ENCODE data around the gene PRAME.
"Not testable (repeated sequence)": the region's sequence is repeated elsewhere in the genome, so short reads cannot be mapped to it uniquely, and the experiment has no call there.

The PRAME gene

GRCh38 chr22:22553141-22553540, 5.9 kb downstream of the PRAME start:
- in situ Hi-C loops (cut with MboI; ENCODE audit: low sequenced_read_pairs), result no loop called here

DNA sequence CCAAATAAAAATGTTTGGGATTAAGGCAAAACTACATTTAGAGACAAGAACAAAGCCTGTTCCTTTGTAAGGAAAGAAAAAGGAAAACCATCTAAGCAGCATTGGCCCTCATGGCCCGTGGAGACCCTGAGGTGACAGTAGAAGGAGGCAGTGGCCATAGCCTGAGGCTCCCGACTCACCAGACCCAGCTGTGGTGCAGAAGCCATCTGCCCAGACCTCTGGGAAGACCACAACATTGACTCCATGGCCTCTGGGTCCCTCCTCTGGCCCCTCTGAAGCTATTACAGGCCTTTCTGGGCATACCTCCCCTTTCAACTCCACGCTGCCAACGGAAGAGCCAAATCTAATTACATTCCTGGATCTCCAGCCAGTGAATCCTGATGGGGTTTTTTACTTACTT, 6.4 kb downstream of the PRAME start:
- in situ Hi-C loops (cut with MboI; ENCODE audit: low sequenced_read_pairs), result no loop called here

DNA sequence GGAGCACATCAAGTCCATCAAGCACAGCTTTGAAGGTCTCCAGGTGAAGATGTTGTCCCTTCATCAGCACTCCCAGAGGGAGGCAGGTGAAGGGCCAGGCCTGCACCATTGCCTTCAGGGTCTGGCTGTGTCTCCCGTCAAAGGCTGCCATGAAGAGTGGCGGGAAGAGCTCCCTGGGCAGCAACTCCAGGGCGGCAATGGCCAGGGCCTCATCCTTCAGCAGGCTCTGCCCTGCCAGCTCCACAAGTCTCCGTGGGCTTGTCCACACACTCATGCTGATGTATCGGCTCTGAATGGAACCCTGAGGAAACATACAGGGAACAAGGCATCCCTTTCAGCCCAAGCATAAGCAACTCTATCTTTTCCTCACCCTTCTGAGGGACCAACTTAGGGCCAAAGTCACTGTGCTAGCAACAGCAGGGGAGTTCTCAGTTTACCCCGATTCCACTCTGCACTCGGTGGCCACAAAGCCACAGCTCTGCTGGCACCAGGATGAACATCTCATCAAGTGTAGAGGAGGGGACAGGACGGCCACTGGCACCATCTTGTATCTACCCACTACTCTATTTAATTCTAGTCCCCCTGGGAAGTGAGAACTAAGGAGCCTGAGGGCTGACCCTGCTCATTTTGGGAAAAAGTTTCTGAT, 8.2 kb downstream of the PRAME start:
- in situ Hi-C loops (cut with MboI; ENCODE audit: low sequenced_read_pairs), result no loop called here

- in situ Hi-C loops (cut with MboI; ENCODE audit: low sequenced_read_pairs), result no loop called here
These were observed 10.2 kb downstream of the PRAME start for GRCh38 chr22:22548910-22549309.

DNA sequence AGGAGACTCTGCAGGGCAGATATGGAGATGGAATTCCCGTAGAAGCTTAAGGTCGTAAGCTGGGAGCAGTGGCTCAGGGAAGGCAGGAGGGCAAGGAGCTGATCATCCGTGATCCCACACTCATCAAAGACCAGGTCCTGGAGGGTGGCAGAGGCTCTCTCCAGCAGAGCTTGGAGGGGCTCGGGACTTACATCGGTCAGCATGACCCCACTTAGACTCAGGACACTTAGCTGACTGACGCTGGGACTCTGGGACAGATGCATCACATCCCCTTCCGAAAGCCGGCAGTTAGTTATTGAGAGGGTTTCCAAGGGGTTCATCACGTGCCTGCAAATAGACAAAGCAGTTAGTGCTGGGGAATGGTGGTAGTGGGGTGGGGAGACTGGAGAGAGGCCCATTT, 10.7 kb downstream of the PRAME start:
- in situ Hi-C loops (cut with MboI; ENCODE audit: low sequenced_read_pairs), result no loop called here

GRCh38 chr22:22547692-22548300, 11.3 kb downstream of the PRAME start:
- in situ Hi-C loops (cut with MboI; ENCODE audit: low sequenced_read_pairs), result no loop called here

DNA sequence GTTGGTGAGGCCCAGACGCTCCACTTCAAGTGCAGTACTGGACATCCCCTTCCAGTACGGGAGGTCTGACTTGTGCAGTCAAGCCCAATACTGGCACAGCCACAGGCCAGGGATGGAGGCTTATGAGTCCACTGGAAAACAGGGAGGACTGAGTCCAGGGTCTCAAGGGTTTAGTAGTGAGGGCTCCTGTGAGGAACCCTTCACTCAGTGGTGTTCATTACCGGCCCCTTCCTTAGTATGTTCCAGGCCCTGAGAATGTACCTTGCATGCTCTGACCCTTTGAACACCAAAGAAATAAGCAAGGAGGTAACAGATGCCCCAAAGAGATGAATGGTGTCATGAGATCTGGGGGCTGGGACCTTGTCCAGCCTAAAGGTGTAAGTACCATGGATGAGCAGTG, 11.8 kb downstream of the PRAME start:
- in situ Hi-C loops (cut with MboI; ENCODE audit: low sequenced_read_pairs), result no loop called here

DNA sequence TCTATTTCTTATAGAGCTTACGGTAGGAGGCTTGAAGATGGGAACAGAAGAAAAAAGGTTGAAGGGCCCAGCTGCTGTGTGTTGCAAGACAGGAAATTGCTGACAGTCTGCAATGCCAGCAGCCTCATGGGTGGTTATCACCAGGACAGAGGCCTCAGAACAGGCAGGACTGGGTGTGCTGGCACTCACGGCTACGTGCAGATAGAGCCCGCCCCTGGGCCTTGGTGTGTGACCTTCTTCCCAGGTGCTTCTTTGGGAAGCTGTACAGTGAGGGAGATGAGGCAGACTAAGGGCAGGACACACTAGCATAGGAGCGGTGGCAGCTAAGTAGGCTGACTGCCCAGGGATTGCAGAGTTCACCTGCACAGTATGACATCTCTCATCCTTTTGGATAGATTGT, 12.6 kb downstream of the PRAME start:
- in situ Hi-C loops (cut with MboI; ENCODE audit: low sequenced_read_pairs), result no loop called here

- in situ Hi-C loops (cut with MboI; ENCODE audit: low sequenced_read_pairs), result no loop called here
These were observed 14.0 kb downstream of the PRAME start for GRCh38 chr22:22545084-22545483.

- in situ Hi-C loops (cut with MboI; ENCODE audit: low sequenced_read_pairs), result no loop called here
These were observed 20.7 kb downstream of the PRAME start for GRCh38 chr22:22538226-22538989.

GRCh38 chr22:22536916-22537315, 22.1 kb downstream of the PRAME start:
- in situ Hi-C loops (cut with MboI; ENCODE audit: low sequenced_read_pairs), result no loop called here

GRCh38 chr22:22536515-22536914, 22.6 kb downstream of the PRAME start:
- in situ Hi-C loops (cut with MboI; ENCODE audit: low sequenced_read_pairs), result no loop called here

GRCh38 chr22:22535662-22536061, 23.4 kb downstream of the PRAME start:
- in situ Hi-C loops (cut with MboI; ENCODE audit: low sequenced_read_pairs), result no loop called here

DNA sequence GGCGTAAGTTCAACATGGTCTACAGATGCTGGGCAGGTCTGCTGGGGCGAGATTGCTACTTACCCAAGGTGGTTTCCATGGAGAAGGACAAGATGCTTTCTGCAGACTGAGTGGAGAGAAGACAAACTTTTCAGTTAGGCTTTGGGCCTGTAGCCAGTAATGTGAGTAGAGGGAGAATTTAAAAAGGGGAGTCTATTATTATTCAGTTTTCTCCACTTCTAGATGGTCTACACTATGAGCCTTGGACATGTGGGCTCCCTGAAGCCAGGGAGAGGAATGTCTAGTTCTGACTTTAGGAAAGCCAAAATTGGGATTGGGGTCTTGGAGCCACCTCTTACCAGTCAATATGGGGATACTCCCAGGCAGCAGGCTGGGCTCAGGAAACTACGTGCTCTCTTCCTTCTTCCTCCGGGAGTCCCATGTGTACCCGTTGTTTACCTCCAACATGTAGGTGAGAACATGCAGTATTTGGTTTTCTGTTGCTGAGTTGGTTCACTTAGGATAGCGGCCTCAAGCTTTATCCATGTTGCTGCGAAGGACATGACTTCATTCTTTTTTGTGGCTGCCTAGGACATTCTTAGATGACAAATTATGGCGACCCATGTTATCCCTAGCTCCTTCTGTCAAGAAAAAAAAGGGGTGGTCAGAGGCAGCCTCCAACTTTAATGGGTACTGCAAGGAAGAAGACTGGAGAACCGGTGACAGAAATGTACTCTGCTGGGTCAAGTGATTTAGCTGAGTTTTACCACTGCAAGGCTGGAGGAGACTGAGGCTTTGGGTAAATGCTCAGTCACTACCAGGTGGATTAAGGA, 24.3 kb downstream of the PRAME start:
- in situ Hi-C loops (cut with MboI; ENCODE audit: low sequenced_read_pairs), result no loop called here

GRCh38 chr22:22533863-22534262, 25.2 kb downstream of the PRAME start:
- in situ Hi-C loops (cut with MboI; ENCODE audit: low sequenced_read_pairs), result no loop called here

DNA sequence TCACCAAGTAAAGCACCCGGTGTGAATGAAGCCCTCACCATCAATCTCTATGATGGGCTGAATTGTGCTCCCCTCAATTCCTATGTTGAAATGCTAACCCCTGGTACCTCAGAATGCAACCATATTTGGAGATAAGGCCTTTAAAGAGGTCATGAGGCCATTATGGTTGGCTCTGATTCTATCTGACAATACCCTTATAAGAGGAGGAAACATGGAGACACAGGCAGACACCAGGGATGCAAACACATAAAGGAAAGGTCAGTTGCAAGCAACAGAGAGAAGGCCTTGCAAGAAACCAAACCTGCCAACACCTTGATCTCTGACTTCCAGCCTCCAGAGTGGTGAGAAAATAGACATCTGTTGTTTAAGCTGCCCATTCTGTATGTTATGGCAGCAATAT, 25.6 kb downstream of the PRAME start:
- in situ Hi-C loops (cut with MboI; ENCODE audit: low sequenced_read_pairs), result no loop called here

- in situ Hi-C loops (cut with MboI; ENCODE audit: low sequenced_read_pairs), result not testable (repeated sequence)
These were observed 26.5 kb downstream of the PRAME start for GRCh38 chr22:22532547-22533071.

GRCh38 chr22:22531770-22532546, 27.1 kb downstream of the PRAME start:
- in situ Hi-C loops (cut with MboI; ENCODE audit: low sequenced_read_pairs), result no loop called here

DNA sequence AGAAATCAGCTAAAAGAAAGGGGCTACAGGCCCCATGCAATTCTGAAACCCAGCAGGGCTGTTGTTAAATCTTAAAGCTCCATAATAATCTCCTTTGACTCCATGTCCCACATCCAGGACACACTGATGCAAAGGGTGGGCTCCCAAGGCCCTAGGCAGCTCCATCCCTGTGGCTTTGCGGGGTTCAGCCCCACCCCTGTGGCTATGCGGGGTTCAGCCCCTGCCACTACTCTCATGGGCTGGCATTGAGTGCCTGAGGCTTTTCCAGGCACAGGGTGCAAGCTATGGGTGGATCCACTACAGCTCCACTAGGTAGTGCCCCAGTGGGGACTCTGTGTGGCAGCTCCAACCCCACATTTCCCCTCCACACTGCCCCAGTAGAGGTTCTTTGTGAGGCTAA, 30.3 kb downstream of the PRAME start:
- in situ Hi-C loops (cut with MboI; ENCODE audit: low sequenced_read_pairs), result no loop called here

DNA sequence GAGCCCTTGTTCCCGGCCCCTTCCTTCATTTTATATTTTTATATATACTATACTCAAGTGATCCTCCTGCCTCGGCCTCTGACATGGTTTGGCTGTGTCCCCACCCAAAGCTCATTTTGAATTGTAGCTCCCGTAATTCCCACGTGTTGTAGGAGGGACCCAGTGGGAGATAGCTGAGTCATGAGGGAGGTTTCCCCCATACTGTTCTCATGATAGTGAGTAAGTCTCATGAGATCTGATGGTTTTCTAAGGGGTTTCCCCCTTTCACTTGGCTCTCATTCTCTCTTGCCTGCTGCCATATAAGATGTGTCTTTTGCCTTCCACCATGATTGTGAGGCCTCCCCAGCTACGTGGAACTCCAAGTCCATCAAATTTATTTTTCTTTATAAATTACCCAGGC, 31.8 kb downstream of the PRAME start:
- in situ Hi-C loops (cut with MboI; ENCODE audit: low sequenced_read_pairs), result no loop called here

Data from HL-60/S4 treated with phorbol 12-myristate 13-acetate at 8.2 ng/mL for 4 days and 3 days (cell line).